BLaER1 treated with 17β-estradiol and CSF1 and Interleukin-3, amounts not matched to agents 10 nM and 100 nM (cell line): ENCODE data around the gene ACTL7A.
"Not testable (repeated sequence)": the region's sequence is repeated elsewhere in the genome, so short reads cannot be mapped to it uniquely, and the experiment has no call there.

Source experiments
- H3K27ac ChIP-seq, 11 experiments: shearing (Covaris generic); formaldehyde crosslinking; 2 replicates each; pipeline ENCODE4 v1.8.1; 2022
- H3K27me3 ChIP-seq, 11 experiments: shearing (Covaris generic); formaldehyde crosslinking; 2 replicates each; pipeline ENCODE4 v1.8.1; 2022
- H3K36me3 ChIP-seq, 11 experiments: shearing (Covaris generic); formaldehyde crosslinking; 2 replicates each; pipeline ENCODE4 v1.8.1; 2022
- H3K4me1 ChIP-seq, 10 experiments: shearing (Covaris generic); formaldehyde crosslinking; 2 replicates each; pipeline ENCODE4 v1.8.1; 2022
- H3K4me2 ChIP-seq, 11 experiments: shearing (Covaris generic); formaldehyde crosslinking; 2 replicates each; pipeline ENCODE4 v1.8.1; 2022
- H3K4me3 ChIP-seq, 10 experiments: shearing (Covaris generic); formaldehyde crosslinking; 2 replicates each; pipeline ENCODE4 v1.8.1; 2022
- H3K9ac ChIP-seq, 11 experiments: shearing (Covaris generic); formaldehyde crosslinking; 2 replicates each; pipeline ENCODE4 v1.8.1; 2022
- H3K9me3 ChIP-seq, 11 experiments: shearing (Covaris generic); formaldehyde crosslinking; replicated peaks in 1 of 11; 2 replicates each; pipeline ENCODE4 v1.8.1; 2022
- H4K20me1 ChIP-seq, 11 experiments: shearing (Covaris generic); formaldehyde crosslinking; 2 replicates each; pipeline ENCODE4 v1.8.1; 2022
- Cebpa-rat ChIP-seq, 11 experiments: shearing (Covaris generic); IDR thresholded peaks; 2 replicates each; pipeline ENCODE4 v1.8.1; 2022

ACTL7A gene

GRCh38 chr9:108842610-108843295 lies 19.3 kb upstream of the ACTL7A start:
- Histone ChIP-seq H3K4me3 (0 out of 20 replicates have a peak overlapping the region, but pooled peaks of 1 of the 10 experiments have one; percentile 3), H3K9ac (peak overlapping the region in 5 of 11 experiments; percentile 5 to 41 (median 18); a peak in 8 of 22 replicates), H3K27me3 (no peaks in the 10 kb centered on the region), H3K27ac (peak overlapping the region in 8 of 11 experiments; percentile 0 to 72 (median 48); a peak in 15 of 22 replicates), H3K36me3 (no peaks in the 10 kb centered on the region; a peak in 1 of 22 replicates), H3K4me1 (peaks cover 28 to 58% (median 44%) of the 10 kb centered on the region in 10 experiments), H4K20me1 (no peaks in the 10 kb centered on the region), H3K9me3 (peaks cover 0 to 15% (median 4%) of the 10 kb centered on the region in 11 experiments; a peak in 6 of 22 replicates), H3K4me2 (peak overlapping the region; percentile 44 to 85 (median 63))
- TF ChIP-seq Cebpa-rat (IDR thresholded peaks at IDR 0.05), result no peak

GRCh38 chr9:108844391-108844790 lies 17.7 kb upstream of the ACTL7A start:
- no peak for TF ChIP-seq Cebpa-rat (IDR thresholded peaks at IDR 0.05)
- H3K36me3 ChIP-seq, result no peaks in the 10 kb centered on the region; a peak in 1 of 22 replicates
- H3K4me1 ChIP-seq, result peaks cover 28 to 68% (median 49%) of the 10 kb centered on the region in 10 experiments
- peak overlapping the region in 2 of 11 experiments; percentile 18 to 53; a peak in 2 of 22 replicates for H3K27ac ChIP-seq
- H3K9ac ChIP-seq, result no peak overlapping the region
- H3K27me3 ChIP-seq, result no peaks in the 10 kb centered on the region
- no peak overlapping the region for H3K4me3 ChIP-seq
- no peaks in the 10 kb centered on the region for H4K20me1 ChIP-seq
- peak overlapping the region in 2 of 11 experiments; percentile 83 to 85; a peak in 5 of 22 replicates for H3K4me2 ChIP-seq
- peaks cover 0 to 22% (median 4%) of the 10 kb centered on the region in 11 experiments; a peak in 6 of 22 replicates for H3K9me3 ChIP-seq

DNA sequence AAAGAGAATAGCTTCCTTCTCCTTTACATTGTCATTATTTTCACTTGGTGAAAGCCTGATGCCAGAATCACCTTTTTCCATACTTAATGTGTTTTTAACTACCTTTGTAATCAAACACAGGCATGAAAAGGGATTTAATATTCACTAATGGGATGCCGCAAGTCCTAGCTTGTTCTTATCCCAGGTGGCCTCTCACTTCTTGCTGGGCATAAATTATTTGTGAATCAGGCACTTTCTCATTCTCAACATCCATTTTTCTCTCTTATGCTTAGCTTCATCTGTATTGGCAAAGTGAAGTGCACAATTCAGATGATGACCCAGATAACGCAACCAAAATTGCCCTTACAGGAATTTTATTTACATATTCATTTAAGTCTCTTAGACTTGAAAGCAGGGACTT lies 17.2 kb upstream of the ACTL7A start:
- Histone ChIP-seq H3K4me2 (peak overlapping the region in 8 of 11 experiments; percentile 51 to 80 (median 66); a peak in 11 of 22 replicates), H3K4me1 (peaks cover 28 to 69% (median 49%) of the 10 kb centered on the region in 10 experiments), H4K20me1 (no peaks in the 10 kb centered on the region), H3K27ac (peak overlapping the region in 5 of 11 experiments; percentile 53 to 73 (median 64); a peak in 6 of 22 replicates), H3K9ac (no peak overlapping the region), H3K9me3 (peaks cover 0 to 18% (median 0%) of the 10 kb centered on the region in 11 experiments; a peak in 5 of 22 replicates), H3K36me3 (no peaks in the 10 kb centered on the region; a peak in 1 of 22 replicates), H3K4me3 (no peak overlapping the region), H3K27me3 (no peaks in the 10 kb centered on the region)
- no peak for TF ChIP-seq Cebpa-rat (IDR thresholded peaks at IDR 0.05)

DNA sequence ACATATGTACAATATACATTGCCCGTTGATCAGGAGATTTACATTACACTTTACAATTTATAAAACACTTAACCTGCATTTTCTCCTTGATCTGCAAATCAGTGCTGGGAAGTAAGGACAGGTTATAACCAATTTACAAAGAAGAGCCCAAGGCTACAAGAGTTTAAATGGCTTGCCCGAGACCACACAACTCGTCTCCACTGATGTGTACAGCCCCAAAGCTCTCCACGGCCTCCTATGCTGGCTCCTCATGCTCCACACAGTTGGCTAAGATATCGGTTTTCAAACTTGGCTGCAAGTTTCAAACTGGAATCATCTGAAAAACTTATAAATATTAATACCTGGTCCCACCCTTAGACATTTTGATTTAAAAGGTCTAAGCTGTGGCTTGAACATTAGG lies 16.6 kb upstream of the ACTL7A start:
- Histone ChIP-seq H3K4me2 (peak overlapping the region; percentile 23 to 80 (median 62); a peak in 21 of 22 replicates), H3K9me3 (peaks cover 0 to 18% (median 0%) of the 10 kb centered on the region in 11 experiments; a peak in 5 of 22 replicates), H3K9ac (no peak overlapping the region; a peak in 1 of 22 replicates), H3K36me3 (no peaks in the 10 kb centered on the region; a peak in 1 of 22 replicates), H3K4me3 (0 out of 20 replicates have a peak overlapping the region, but pooled peaks of 1 of the 10 experiments have one; percentile 15), H3K4me1 (peaks cover 28 to 69% (median 49%) of the 10 kb centered on the region in 10 experiments), H4K20me1 (no peaks in the 10 kb centered on the region), H3K27me3 (no peaks in the 10 kb centered on the region), H3K27ac (peak overlapping the region in 7 of 11 experiments; percentile 4 to 73 (median 62); a peak in 12 of 22 replicates)
- TF ChIP-seq Cebpa-rat (IDR thresholded peaks at IDR 0.05), result no peak

DNA sequence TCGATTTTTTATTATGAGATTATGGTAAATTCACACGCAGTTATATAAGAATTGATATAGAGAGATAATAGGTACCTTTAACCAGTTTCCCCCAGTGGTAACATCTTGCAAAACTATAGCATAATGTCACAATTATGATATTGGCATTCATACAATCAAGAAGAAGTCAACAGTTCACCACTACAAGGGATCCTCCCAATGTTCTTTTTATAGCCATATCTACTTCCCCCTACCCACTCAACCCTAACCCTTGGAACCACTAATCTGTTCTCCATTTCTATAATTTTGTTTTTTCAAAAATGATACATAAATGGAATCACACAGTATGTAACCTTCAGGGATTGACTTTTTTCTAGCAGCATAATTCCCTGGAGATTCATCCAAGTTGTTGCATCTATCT lies 16.1 kb upstream of the ACTL7A start:
- Histone ChIP-seq H3K4me3 (no peak overlapping the region), H4K20me1 (no peaks in the 10 kb centered on the region), H3K9me3 (peaks cover 0 to 18% (median 0%) of the 10 kb centered on the region in 11 experiments; a peak in 5 of 22 replicates), H3K9ac (peak overlapping the region in 1 of 11 experiments; percentile 18; a peak in 1 of 22 replicates), H3K4me2 (peak overlapping the region; percentile 23 to 80 (median 62); a peak in 20 of 22 replicates), H3K36me3 (no peaks in the 10 kb centered on the region; a peak in 1 of 22 replicates), H3K4me1 (peaks cover 28 to 69% (median 49%) of the 10 kb centered on the region in 10 experiments), H3K27me3 (no peaks in the 10 kb centered on the region), H3K27ac (peak overlapping the region in 7 of 11 experiments; percentile 4 to 73 (median 62); a peak in 13 of 22 replicates)
- TF ChIP-seq Cebpa-rat (IDR thresholded peaks at IDR 0.05), result 0 out of 22 replicates have a peak, but pooled peaks of 2 of the 11 experiments have one; percentile 23 to 37

- peak overlapping the region in 7 of 11 experiments; percentile 12 to 59 (median 39); a peak in 11 of 22 replicates for H3K4me2 ChIP-seq
- H4K20me1 ChIP-seq, H3K27me3 ChIP-seq, H3K36me3 ChIP-seq, H3K4me3 ChIP-seq, H3K9ac ChIP-seq, H3K27ac ChIP-seq: not testable (repeated sequence)
- peaks cover 0 to 17% (median 0%) of the 10 kb centered on the region in 11 experiments; a peak in 5 of 22 replicates for H3K9me3 ChIP-seq
- H3K4me1 ChIP-seq, result peaks cover 13 to 51% (median 32%) of the 10 kb centered on the region in 10 experiments
These were observed 13.8 kb upstream of the ACTL7A start for GRCh38 chr9:108848296-108848695.

DNA sequence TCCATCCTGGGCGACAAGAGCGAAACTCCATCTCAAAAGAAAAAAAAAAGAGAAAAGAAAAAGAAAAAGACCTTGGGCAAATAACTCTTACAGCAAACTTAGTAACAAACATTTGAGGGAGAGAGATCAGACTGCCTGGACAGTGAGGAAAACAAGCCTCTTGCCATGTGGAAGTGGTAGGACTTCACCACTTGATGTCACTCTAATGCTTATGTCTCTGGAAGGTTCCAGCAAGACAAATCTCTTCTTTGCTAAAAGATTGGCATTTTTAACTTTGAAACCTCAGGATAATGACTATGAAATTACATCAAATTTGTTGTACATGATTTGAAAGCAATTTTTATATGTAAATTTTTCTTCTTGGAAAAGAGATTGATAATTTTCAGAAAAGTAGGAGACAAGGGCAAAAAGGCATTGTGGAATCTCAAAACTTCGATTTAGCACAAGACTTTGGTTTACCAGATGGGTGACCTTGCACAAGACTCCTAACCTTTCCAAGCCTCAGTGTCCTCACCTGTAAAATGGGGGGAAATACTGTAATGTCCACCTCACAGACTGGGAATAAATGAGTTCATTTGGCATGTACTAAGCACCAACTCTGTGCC lies 11.7 kb upstream of the ACTL7A start:
- H3K27ac ChIP-seq, result no peak overlapping the region
- TF ChIP-seq Cebpa-rat (IDR thresholded peaks at IDR 0.05), result no peak
- H4K20me1 ChIP-seq, result no peaks in the 10 kb centered on the region
- no peaks in the 10 kb centered on the region for H3K27me3 ChIP-seq
- H3K4me2 ChIP-seq, result no peak overlapping the region
- H3K9ac ChIP-seq, result no peak overlapping the region
- H3K36me3 ChIP-seq, result no peaks in the 10 kb centered on the region; a peak in 1 of 22 replicates
- peaks cover 0 to 17% (median 0%) of the 10 kb centered on the region in 11 experiments; a peak in 6 of 22 replicates for H3K9me3 ChIP-seq
- H3K4me1 ChIP-seq, result peaks cover 13 to 32% (median 22%) of the 10 kb centered on the region in 10 experiments
- H3K4me3 ChIP-seq, result no peak overlapping the region

DNA sequence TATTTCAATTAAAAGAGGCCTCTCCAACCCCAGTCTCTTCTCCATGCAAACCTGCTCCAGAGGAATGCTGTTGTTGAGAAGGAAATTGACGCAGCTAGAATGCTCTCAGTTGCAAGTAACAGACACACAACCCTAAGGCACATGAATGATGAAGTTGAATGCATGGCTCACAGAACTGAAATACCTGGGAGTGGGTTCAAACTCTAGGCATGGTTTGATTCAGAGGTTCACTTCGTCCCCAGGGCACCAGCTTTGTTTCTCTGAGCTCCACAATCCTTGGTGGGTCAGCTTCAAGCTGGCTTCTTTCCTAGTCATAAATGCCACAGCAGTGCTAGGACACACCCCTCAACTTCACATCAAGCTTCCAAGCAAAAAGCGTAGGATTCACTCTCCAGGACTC lies 10.9 kb upstream of the ACTL7A start:
- no peak overlapping the region for H3K4me3 ChIP-seq
- no peaks in the 10 kb centered on the region for H3K27me3 ChIP-seq
- H4K20me1 ChIP-seq, result no peaks in the 10 kb centered on the region
- peaks cover 0 to 17% (median 0%) of the 10 kb centered on the region in 11 experiments; a peak in 6 of 22 replicates for H3K9me3 ChIP-seq
- no peak for TF ChIP-seq Cebpa-rat (IDR thresholded peaks at IDR 0.05)
- no peak overlapping the region for H3K9ac ChIP-seq
- H3K36me3 ChIP-seq, result no peaks in the 10 kb centered on the region; a peak in 1 of 22 replicates
- no peak overlapping the region for H3K27ac ChIP-seq
- no peak overlapping the region for H3K4me2 ChIP-seq
- peaks cover 5 to 25% (median 14%) of the 10 kb centered on the region in 10 experiments for H3K4me1 ChIP-seq
